Measurements from ENCODE around the gene AHCTF1. TPM values are rescaled to one million over a fixed set of nuclear protein-coding genes. Genes with fewer than 3 reads are reported as not detected.

AHCTF1 gene
- total RNA-seq, 1 donor from 2014 or later, result 35.7 TPM

- DNase-seq, result no peak
These were observed 132.9 kb downstream of the AHCTF1 start for GRCh38 chr1:246798606-246799496.

- no peak for DNase-seq
These were observed 133.6 kb downstream of the AHCTF1 start for GRCh38 chr1:246798107-246798506.

GRCh38 chr1:246797597-246797996 is 134.2 kb downstream of the AHCTF1 start:
- DNase-seq, result no peak

GRCh38 chr1:246797157-246797556 is 134.6 kb downstream of the AHCTF1 start:
- no peak for DNase-seq

GRCh38 chr1:246795906-246796694 is 135.6 kb downstream of the AHCTF1 start:
- DNase-seq, result no peak

- DNase-seq, result no peak
These were observed 136.7 kb downstream of the AHCTF1 start for GRCh38 chr1:246794828-246795671.

GRCh38 chr1:246794048-246794827 is 137.5 kb downstream of the AHCTF1 start:
- DNase-seq, result no peak

- DNase-seq, result no peak
These were observed 138.3 kb downstream of the AHCTF1 start for GRCh38 chr1:246793356-246793896.

GRCh38 chr1:246792603-246793002 is 139.1 kb downstream of the AHCTF1 start:
- DNase-seq, result no peak

- DNase-seq, result no peak
These were observed 140.3 kb downstream of the AHCTF1 start for GRCh38 chr1:246791303-246791918.

- no peak for DNase-seq
These were observed 140.9 kb downstream of the AHCTF1 start for GRCh38 chr1:246790833-246791232.

DNA sequence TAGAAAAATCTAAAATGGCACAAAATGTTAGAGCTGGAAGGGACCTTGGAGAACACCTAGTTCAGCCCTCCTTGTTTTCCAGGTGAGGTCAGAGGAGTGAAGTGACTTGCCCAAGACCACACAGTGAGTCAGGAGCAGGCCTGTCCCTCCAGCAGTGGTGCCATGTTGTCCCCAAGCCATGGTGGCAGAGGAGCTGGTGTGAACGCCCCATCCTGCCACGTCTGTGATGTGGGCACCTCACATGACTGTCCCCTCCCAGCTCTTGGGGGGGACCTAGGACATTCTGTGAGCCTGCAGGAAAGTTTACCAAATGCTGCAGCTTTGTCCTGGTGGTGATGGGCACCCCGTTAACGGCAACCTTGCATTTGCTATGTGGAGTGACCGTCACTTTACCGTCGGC is 141.4 kb downstream of the AHCTF1 start:
- no peak for DNase-seq

DNA sequence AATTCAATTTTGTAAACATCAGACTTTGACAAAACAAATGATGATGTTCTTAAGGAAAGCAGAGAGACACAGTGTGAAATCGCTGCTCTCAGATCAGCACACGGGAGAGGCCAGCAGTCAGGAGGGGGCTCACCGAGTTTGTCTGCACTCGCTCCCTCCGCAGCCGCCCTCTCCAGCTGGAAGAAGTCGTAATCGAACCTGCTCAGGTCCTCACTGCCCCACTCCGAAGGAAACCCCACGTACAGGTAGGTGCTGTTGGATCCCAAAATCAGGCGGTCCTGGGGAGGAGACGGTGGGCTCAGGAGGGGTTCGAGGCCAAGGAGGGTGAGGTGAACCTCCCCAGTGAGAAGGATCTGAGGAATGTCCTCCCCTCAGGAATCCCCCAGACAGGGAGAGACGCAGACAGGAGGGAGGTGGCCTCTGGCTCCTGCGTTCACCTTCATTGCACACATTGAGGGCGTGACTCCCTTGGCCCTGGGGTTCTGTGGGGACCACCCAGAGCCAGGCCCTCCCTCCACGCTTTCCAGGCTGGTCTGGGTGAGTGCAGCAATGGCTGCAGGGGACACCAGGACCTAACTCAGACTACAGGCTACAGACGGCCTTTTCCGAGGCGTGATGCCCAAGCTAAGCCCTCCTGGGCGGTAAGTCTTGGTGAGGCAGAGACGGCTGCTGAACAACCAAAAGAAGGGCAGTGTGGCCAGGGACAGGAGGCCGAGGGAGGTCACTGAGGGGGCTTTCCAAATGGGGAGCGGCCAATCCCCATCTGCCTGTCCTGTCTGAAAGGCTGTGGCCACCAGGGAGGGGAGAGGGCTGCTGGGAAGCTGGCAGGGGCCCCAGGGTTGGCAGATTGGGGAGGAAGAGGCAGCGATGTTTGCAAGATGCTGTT is 142.1 kb downstream of the AHCTF1 start:
- no peak for DNase-seq

Small RNA genes lying within 50 kb of the gene (small RNA-seq; reads per million reads assigned to genes)
- not detected for gene AC113174.1 (ENCODE audit: low replicate concordance)
- gene RF00402 (ENCODE audit: low replicate concordance), result not detected

Other genes starting within 250 kb of the AHCTF1 start
- gene SCCPDH, start 207.5 kb downstream of the AHCTF1 start, total RNA-seq, result 29.1 TPM
- 1.7 TPM for gene ZNF695, start 76.1 kb upstream of the AHCTF1 start, total RNA-seq
- 4.4 TPM for gene ZNF670, start 146.9 kb upstream of the AHCTF1 start, total RNA-seq
- gene ZNF669, start 172.4 kb upstream of the AHCTF1 start, total RNA-seq, result 6.8 TPM
- gene ZNF124, start 240.1 kb upstream of the AHCTF1 start, total RNA-seq, result 54.8 TPM